NCI-H82 (cell line): ENCODE data around the gene ZKSCAN4.

Source experiments
- DNase-seq: peaks from one replicate; lab custom pipeline; 2025; lab: John Stamatoyannopoulos, UW

Gene ZKSCAN4

DNA sequence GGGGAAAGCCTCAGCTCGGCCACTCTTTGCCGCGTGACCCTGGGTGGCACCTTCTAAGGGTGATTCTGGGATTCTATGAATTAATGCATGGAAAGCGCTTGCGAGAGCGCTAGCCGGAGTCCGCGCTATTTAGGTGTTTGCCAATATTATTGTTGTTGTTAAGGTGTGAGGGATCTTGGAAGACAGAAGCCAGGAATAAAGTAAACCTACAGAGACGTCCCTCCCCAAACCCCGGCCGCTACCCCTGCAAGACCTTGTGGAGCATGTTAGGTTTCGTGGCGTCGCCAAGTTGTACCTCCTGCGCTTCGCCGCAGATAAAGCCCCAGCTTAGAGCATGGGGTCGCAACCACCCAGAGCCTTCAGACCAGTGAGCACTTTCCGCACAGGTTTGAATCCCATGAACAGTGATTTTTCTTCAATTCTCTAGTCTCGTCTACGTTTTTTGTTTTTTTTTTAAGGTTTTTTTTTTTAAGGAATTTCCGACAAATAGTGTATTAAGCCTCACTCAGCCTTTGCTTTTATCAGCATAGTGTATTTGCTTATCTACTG lies 43.9 kb downstream of the ZKSCAN4 start:
- no peak for DNase-seq

DNA sequence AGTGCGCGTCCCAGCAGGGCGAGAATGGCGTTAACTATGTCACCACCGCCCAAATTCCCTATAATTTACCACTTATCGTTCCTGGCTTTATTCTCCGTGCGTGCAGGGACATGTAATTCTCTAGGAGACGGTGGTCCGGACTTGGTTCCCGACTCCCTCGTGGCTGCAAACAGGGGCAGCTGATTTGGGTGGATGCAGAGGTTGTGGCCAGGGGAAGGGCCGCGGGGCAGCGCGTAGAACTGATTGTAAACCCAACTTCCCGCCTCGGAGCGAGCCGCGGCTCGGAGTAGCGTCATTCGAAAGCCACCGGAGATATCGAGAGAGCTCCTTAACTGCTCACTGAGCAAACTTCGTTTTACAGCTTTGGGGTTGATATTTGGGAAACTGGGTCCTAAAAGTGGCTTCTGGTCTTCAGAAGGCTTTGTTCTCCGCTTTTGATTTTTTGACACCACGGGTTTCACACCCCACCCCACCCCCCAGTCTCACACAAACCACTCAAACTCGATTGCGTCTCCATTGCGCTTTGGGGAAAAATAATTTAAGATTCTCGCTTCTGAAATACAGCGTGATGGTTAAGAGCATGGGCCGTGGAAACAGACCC lies 44.5 kb downstream of the ZKSCAN4 start:
- DNase-seq = peak; percentile 8

DNA sequence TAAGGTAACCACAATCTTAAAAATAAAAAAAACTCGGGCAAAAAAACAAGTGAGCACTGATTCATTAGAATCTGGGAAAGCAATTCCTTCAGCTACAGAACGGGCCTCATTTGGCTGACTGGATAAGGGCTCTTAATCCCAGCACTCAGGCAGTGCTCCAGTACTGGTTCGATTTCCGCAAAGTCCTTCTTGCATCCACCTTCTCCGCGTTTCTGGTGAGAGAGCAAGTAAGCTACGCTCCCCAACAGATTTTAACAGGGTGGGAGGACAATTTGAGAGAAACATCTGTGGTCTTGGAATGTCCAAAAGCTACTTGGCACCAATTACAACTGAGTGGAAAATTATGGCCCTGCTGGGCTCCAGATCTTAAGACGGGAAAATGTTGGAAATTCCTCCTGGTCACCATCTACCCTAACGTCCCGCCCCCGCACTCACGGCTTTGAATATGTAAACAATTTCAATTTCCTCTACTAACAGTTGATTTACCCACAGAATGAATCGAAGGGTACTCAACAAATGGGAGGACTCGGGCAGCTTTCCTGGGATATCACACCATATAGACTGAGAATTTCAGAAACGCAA lies 45.0 kb downstream of the ZKSCAN4 start:
- peak; percentile 20 for DNase-seq

DNA sequence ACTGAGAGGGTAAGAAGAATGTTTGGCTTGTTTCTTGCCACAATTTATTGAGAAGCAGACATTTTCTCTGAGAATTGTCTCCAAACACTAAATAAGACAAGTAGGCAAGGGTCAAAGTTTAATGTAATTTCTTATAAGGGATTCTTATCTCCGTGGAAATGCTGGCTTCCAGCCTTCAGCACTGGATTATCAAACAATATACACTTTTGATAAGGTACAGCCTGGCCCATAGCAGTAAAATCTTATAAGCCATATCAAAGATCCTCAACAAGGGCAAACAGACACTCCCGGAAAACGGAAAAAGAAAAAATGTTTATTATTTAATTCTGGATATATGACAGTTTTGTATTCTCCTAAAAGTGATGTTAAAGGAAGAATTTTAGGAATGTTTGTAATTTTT lies 45.5 kb downstream of the ZKSCAN4 start:
- no peak for DNase-seq

DNA sequence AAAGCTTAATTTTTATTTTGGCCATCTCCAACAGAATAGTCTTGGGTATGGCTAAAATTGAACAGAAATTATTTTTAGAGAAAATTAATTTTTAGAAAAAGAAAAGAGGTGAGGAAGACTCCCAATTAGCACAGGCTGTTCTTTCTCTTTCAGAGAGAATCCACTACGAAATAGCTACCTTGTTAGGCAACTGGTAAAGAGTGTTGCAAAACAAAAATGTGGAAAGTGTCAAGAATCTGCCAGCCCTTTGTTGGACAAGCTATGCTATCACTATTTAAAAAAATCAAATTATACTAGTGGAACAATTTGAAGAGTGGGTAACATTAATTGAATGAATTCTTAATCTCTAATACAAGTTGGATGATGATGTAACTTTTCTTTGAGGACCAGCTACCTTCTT lies 46.2 kb downstream of the ZKSCAN4 start:
- DNase-seq = no peak

DNA sequence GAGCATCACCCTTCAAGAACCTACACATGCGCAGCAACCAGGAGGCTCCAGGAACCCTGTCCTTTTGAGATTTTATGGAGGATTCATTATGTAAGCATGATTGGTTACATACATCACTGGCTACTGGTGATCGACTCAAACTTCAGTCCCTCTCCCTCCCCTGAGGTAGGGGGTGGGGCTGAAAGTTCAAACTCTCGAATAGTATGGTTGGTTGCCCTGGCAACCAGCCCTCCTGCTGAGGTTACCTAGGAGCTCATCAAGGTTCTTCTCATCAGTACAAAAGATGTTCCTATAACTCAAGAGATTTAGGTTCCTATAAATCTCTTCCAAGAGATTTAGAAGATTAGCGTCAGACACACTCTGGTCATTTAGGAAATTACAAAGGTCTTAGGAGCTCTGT lies 48.9 kb downstream of the ZKSCAN4 start:
- peak; percentile 57 for DNase-seq

DNA sequence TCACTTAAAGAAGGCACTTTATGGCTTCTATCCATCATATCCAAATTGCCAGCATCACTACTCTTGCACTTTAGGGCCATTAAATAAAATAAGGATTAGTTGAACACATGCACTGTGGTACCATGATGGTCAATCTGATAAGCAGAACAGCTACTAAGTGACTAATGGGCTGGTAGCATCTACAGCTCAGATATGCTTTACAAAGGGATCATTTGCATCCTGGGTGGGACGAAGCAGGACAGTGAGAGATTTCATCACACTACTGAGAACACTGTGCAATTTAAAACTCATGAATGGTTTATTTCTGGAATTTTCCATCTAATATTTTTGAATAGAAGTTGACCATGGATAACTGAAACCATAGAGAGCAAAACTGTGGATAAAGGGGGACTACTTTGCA lies 52.0 kb downstream of the ZKSCAN4 start:
- no peak for DNase-seq
